GM12873 (cell line): Measurements from ENCODE around the gene ASAP3.

ENCODE experiments used
- CTCF ChIP-seq: IDR thresholded peaks from 2 replicates; pipeline ENCODE4 v1.5.1; 2012; ENCODE audit warnings: low read depth, mild to moderate bottlenecking, moderate library complexity, low read length, control low read depth; ENCODE audit not compliant: insufficient read depth; ENCODE audit errors: missing control alignments

Gene ASAP3

DNA sequence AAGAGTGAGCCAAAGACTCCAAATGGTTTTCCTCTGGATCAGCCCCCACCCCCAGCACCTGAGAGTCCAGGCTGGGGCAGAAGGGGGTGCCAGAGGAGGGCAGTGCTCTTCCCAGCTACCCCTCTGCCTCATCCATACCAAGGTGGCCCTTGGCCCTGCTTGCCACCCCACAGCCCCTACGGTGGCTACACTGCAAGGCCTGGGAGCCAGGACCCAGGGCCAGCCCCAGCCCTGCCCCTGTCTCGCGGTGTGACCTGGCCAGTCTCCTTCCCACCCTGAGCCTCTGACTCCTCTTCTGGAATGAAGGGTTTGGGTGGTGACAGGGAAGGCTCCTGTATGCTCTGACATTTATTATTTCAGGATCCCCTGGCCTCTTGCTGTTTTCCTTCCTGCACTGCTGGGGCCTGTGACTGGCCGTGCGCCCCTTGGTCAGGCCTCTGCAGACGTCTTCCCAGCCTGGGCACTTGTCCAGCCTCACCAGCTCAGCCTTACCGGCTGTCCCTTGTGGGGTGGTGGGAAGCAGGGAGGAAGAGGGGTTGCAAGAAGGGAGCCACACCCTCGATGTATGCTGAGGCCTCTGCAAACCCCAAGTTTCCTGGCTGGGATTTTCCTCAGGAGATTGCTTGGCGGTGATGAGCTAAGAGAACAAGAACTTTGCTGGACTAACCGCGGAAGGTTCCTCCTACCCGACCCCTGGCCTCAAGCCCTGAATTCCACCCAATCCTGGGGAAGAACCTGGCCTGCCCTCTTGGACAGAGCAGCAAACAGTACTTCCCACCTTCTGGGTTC is 13.5 kb downstream of the ASAP3 start:
- TF ChIP-seq CTCF, result no peak

GRCh38 chr1:23469372-23469982 is 14.5 kb downstream of the ASAP3 start:
- no peak for TF ChIP-seq CTCF

GRCh38 chr1:23466423-23466989 is 17.5 kb downstream of the ASAP3 start:
- TF ChIP-seq CTCF, result no peak

DNA sequence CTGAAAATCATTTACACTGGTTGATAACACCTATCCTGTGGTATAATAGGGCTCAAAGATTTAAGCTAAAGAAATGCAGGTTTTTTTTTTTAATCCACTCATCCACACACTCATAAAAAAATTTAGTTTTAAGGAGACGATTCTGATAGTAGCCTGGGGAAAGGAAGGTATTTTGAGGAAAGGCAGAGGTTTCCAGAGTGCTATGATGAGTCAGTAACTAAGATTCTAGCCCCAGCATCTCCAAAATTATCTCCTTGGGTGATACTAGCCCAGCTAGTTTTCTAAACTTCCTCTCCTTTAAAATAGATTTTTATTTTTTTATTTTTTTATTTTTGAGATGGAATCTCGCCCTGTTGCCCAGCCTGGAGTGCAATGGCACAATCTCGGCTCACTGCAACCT is 20.7 kb downstream of the ASAP3 start:
- no peak for TF ChIP-seq CTCF

- TF ChIP-seq CTCF, result no peak
These were observed 21.2 kb downstream of the ASAP3 start for GRCh38 chr1:23462766-23463165.

DNA sequence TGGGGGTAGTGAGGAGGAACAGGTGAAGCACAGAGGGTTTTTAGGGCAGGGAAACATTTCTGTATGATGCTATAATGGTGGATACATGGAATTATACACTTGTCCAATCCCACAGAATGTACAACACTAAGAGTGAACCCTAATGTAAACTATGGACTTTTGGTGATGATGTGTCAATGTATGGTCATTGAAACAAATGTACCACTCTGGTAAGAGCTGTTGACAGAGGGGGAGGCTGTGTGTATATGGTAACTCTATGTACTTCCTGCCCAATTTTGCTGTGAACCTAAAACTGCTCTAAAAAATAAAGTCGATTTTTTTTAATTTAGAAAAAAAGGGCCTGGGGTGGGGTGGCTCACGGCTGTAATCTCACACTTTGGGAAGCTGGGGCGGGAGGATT is 22.9 kb downstream of the ASAP3 start:
- no peak for TF ChIP-seq CTCF

DNA sequence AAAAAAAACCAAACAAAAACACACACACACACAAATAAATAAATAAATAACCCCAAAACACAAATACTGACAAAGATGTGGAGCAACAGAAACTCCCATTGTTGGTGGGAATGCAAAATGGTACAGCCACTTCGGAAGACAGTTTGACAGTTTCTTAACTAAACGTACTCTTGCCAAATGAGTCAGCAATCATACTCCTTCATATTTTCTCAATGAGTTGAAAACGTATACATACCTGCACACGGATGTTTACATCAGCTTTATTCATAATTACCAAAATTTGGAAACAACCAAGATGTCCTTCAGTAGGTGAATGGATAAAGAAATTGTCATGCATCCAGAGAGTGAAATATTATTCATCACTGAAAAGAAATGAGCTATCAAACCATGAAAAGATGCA is 23.5 kb downstream of the ASAP3 start:
- TF ChIP-seq CTCF, result no peak
